ENCODE results near the gene RDM1. TPM values are rescaled to one million over a fixed set of nuclear protein-coding genes. Genes with fewer than 3 reads are reported as not detected.

The RDM1 gene
- total and polyA plus RNA-seq, 4 donors: 0.10 to 0.26 TPM; not detected in 2

DNA sequence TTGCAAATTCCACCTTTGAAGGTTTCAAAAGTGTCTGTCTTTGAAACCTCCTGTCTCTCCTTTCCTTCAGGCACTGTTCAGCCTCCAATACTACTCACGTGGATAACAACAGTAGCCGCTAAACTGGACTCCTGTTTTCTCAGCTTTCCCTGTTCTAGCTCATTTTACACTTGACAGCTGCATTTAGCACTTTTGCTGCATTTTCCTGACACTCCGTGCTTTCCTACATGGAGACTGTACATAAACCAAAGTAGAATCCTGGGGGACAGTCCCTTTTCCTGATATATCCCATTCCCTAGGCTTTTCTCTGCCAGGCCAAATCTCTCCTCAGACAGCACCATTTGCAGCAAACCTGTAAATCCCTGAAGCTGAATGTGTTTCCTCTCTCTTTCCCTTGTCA, 54.0 kb downstream of the RDM1 start:
- H3K9me3 ChIP-seq (ENCODE audit: control insufficient read depth in 4 of 4, insufficient read depth in 3 of 4, low read length in 3 of 4): no peaks in the 10 kb centered on the region
- no peak overlapping the region for H3K4me3 ChIP-seq
- DNase-seq (no peak), ATAC-seq (ENCODE audit: insufficient read depth, low FRiP score) (no peak)
- no peaks in the 10 kb centered on the region for H3K36me3 ChIP-seq (ENCODE audit: control insufficient read depth in 4 of 4, insufficient read depth in 4 of 4, low read length in 4 of 4)
- H3K9ac ChIP-seq (ENCODE audit: insufficient read depth in 1 of 2, low read length in 2 of 2): no peak overlapping the region
- TF ChIP-seq, protein P1, sequence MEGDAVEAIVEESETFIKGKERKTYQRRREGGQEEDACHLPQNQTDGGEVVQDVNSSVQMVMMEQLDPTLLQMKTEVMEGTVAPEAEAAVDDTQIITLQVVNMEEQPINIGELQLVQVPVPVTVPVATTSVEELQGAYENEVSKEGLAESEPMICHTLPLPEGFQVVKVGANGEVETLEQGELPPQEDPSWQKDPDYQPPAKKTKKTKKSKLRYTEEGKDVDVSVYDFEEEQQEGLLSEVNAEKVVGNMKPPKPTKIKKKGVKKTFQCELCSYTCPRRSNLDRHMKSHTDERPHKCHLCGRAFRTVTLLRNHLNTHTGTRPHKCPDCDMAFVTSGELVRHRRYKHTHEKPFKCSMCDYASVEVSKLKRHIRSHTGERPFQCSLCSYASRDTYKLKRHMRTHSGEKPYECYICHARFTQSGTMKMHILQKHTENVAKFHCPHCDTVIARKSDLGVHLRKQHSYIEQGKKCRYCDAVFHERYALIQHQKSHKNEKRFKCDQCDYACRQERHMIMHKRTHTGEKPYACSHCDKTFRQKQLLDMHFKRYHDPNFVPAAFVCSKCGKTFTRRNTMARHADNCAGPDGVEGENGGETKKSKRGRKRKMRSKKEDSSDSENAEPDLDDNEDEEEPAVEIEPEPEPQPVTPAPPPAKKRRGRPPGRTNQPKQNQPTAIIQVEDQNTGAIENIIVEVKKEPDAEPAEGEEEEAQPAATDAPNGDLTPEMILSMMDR (IDR thresholded peaks at IDR 0.05; ENCODE audit: control extremely low read depth, extremely low read depth): no peak
- H3K27me3 ChIP-seq (ENCODE audit: control insufficient read depth in 3 of 3, insufficient read depth in 3 of 3, low read length in 2 of 3): no peaks in the 10 kb centered on the region
- peaks cover 0 to 3% (median 0%) of the 10 kb centered on the region in 5 donors for H3K4me1 ChIP-seq (ENCODE audit: control insufficient read depth in 5 of 5, insufficient read depth in 5 of 5, low read length in 5 of 5)
- 82 to 94% methylated on average over 3 of the region's 3 CpGs for WGBS, 2 donors
- H3K27ac ChIP-seq (ENCODE audit: low read depth in 1 of 2, low read length in 1 of 2): no peak overlapping the region

DNA sequence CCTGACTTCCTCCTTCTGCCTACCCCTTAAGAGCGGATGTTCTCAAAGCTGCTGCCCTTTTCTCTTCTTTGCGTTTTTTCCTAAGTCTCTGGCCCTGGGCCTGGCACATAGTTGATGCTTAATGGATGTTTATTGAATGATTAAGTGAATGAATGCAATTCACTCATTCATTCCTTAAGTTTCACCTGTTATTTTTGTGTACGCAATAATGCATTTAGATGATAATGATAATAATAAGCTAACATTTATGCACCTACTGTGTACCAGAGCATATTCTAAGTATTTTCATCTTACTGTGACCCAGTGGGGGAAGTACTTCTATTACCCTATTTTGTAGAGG, 54.8 kb downstream of the RDM1 start:
- 45 to 55% methylated on average over 3 of the region's 3 CpGs for WGBS, 2 donors
- Histone ChIP-seq H3K27me3 (ENCODE audit: control insufficient read depth in 3 of 3, insufficient read depth in 3 of 3, low read length in 2 of 3) (no peaks in the 10 kb centered on the region), H3K27ac (ENCODE audit: low read depth in 1 of 2, low read length in 1 of 2) (peak overlapping the region in 1 of 2 donors; percentile 24), H3K9me3 (ENCODE audit: control insufficient read depth in 4 of 4, insufficient read depth in 3 of 4, low read length in 3 of 4) (no peaks in the 10 kb centered on the region), H3K4me1 (ENCODE audit: control insufficient read depth in 5 of 5, insufficient read depth in 5 of 5, low read length in 5 of 5) (peaks cover 0 to 3% (median 0%) of the 10 kb centered on the region in 5 donors), H3K9ac (ENCODE audit: insufficient read depth in 1 of 2, low read length in 2 of 2) (no peak overlapping the region), H3K36me3 (ENCODE audit: control insufficient read depth in 4 of 4, insufficient read depth in 4 of 4, low read length in 4 of 4) (no peaks in the 10 kb centered on the region), H3K4me3 (no peak overlapping the region)
- no peak for ATAC-seq (ENCODE audit: insufficient read depth, low FRiP score)
- no peak for DNase-seq
- TF ChIP-seq, protein P1 (IDR thresholded peaks at IDR 0.05; ENCODE audit: control extremely low read depth, extremely low read depth): no peak

DNA sequence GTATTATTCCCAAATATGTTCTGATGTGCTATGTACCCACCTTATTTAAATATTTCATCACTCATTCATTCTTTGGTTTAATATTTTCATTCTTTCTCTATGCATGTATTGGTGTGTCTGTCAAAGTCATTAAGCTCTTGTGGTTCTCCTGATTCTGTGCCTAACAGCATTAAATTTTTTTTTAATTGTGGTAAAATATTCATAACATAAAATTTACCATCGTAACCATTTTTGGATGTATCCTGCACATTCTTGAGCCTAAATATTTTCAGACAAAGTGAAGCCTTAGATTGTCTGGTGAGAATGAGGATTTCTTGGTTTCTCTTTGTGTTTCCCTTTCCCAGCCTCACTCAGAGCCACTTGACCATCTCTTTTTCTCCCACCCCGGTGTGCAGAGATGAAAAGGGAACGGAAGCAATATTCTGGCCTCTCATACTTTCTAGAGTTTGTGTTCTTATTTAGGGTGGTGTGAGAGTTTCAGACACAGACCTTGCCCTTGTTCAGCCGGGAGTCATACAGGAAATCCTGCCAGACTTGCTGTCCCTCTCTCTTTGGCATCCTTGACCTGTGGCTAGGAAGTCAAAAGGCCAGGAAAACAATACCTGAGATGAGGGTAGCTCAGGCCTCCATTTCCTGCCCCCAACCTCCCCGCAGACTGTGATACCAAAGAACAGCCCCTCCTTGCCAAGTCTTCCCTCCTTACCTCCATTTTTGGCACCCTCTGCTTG, 55.3 kb downstream of the RDM1 start:
- no peak overlapping the region for H3K4me3 ChIP-seq
- no peak overlapping the region for H3K9ac ChIP-seq (ENCODE audit: insufficient read depth in 1 of 2, low read length in 2 of 2)
- 32 to 38% methylated on average over 5 of the region's 5 CpGs for WGBS, 2 donors
- ATAC-seq (ENCODE audit: insufficient read depth, low FRiP score): no peak
- no peaks in the 10 kb centered on the region for H3K27me3 ChIP-seq (ENCODE audit: control insufficient read depth in 3 of 3, insufficient read depth in 3 of 3, low read length in 2 of 3)
- peaks cover 0 to 3% (median 0%) of the 10 kb centered on the region in 5 donors for H3K4me1 ChIP-seq (ENCODE audit: control insufficient read depth in 5 of 5, insufficient read depth in 5 of 5, low read length in 5 of 5)
- H3K27ac ChIP-seq (ENCODE audit: low read depth in 1 of 2, low read length in 1 of 2): peak overlapping the region in 1 of 2 donors; percentile 24
- no peaks in the 10 kb centered on the region for H3K36me3 ChIP-seq (ENCODE audit: control insufficient read depth in 4 of 4, insufficient read depth in 4 of 4, low read length in 4 of 4)
- TF ChIP-seq, protein P1 (IDR thresholded peaks at IDR 0.05; ENCODE audit: control extremely low read depth, extremely low read depth): no peak
- H3K9me3 ChIP-seq (ENCODE audit: control insufficient read depth in 4 of 4, insufficient read depth in 3 of 4, low read length in 3 of 4): no peaks in the 10 kb centered on the region
- no peak for DNase-seq

Measured in lung (tissue), 12 donors.